GM19372 (cell line): ENCODE measurements around the gene CDR2.
"Not testable (repeated sequence)": the region's sequence is repeated elsewhere in the genome, so short reads cannot be mapped to it uniquely, and the experiment has no call there.

ENCODE experiments used
- ATAC-seq: cut with Tn5 transposase; IDR thresholded peaks from one replicate; pipeline ENCODE4 v1.9.1; 2021; ENCODE audit warnings: mild to moderate bottlenecking, low read depth, moderate library complexity; ENCODE audit not compliant: unreplicated experiment

CDR2 gene

DNA sequence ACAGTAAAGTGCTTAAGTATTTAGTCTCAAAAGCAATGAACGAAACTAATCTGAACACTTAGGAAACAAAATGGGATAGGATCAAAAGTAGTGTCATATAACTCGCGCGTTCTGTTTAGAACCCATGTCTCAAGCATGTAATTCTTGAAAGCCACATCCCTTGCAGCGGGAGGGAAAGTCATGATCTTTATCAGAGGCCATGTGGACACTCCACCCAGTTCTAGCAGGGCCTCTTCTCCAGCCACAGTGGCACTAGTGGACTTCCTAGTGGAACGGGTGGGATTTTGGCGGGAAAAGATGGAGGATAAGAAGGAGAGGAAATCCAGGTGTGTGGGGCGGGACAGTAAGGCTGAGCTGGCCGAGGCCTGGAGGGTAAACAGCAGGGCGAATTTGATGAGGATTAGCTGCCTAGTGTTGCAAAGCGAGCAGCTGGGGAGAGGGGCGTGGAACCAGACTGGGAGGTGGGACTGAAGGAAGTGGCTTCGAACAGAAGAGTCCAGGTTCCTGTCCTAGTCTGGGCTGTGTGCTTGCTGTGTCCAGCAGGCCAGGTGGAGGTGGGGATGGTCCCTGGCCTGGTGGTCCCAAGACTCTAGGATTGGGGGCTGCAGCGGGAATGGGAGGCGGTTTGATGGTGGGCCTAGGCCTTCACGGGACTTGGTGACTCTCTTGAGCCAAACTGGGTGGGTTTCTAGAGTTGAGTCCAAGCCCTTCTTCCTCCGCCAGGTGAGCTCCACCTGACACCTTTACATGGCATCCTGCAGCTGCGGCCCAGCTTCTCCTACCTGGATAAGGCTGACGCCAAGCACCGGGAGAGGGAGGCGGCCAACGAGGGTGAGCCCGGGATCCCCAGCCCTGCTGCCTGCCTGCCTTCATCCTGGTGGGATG, 61.3 kb downstream of the CDR2 start:
- no peak for ATAC-seq

DNA sequence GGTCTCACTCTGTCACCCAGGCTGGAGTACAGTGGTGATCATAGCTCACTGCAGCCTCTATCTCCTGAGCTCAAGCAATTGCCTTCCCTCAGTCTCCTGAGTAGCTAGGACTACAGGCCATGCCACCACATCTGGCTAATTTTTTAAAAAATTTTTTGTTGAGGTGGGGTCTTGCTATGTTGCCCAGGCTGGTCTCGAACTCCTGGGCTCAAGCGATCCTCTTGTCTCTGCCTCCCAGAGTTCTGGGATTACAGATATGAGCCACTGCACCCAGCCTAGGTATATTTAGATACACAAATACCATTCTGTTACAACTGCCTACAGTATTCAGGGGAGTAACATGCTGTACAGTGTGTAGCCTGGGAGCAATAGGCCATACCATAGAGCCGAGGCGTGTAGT, 62.9 kb downstream of the CDR2 start:
- no peak for ATAC-seq

- no peak for ATAC-seq
These were observed 65.4 kb downstream of the CDR2 start for GRCh38 chr16:22308824-22309520.

- ATAC-seq, result no peak
These were observed 66.6 kb downstream of the CDR2 start for GRCh38 chr16:22307838-22308237.

- ATAC-seq, result no peak
These were observed 67.6 kb downstream of the CDR2 start for GRCh38 chr16:22306788-22307187.

- ATAC-seq, result no peak
These were observed 70.0 kb downstream of the CDR2 start for GRCh38 chr16:22304411-22304810.

GRCh38 chr16:22302776-22303363, 71.5 kb downstream of the CDR2 start:
- no peak for ATAC-seq

- not testable (repeated sequence) for ATAC-seq
These were observed 73.0 kb downstream of the CDR2 start for GRCh38 chr16:22301423-22301822.

DNA sequence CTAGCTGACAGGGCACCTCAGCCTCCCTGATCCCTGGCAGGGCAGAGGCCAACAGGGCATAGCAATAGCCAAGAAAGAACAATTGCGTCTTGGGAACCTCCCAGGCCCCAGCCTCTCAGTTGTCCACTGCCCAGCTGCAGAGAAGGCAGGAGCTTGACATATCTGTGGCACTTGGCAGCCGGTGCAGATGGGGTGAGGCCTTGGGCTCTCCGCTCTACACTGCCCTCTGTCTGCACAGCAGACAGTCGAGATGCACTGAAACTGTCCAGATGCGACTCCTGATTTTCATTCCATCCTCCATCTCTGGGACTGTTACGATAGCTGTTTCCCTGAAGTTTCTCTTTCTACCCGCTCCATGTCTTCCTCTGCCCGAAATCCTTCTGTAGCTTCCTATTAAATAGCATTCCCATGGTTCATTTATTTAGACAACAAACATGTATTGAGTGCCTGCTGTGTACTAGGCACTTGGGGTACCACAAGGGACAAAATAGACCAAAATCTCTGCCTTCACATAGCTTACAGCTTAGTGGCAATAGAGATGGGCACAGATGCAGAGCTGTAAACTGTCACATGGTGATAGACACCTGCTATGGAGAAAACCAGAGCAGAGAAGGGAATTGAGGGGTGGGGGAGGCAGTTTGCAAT, 73.9 kb downstream of the CDR2 start:
- ATAC-seq, result no peak

DNA sequence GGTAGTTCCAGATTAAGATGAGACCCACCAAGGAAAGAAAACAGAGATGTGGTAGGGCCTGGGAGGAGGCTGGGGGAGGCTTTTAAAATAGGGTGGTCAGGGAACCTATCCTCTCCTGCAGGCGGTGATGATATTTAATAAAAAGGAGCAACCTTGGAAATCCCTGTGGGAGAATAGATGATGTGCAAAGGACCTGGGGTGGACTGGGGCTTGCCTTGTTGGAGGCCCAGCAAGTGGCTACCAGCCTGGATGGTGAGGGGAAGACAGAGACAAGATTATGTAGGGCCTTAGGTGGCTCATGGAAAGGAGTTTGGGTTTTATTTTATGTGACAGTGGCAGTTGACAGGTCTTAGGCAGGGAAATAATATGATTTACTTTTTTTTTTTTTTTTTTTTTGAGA, 75.4 kb downstream of the CDR2 start:
- no peak for ATAC-seq

DNA sequence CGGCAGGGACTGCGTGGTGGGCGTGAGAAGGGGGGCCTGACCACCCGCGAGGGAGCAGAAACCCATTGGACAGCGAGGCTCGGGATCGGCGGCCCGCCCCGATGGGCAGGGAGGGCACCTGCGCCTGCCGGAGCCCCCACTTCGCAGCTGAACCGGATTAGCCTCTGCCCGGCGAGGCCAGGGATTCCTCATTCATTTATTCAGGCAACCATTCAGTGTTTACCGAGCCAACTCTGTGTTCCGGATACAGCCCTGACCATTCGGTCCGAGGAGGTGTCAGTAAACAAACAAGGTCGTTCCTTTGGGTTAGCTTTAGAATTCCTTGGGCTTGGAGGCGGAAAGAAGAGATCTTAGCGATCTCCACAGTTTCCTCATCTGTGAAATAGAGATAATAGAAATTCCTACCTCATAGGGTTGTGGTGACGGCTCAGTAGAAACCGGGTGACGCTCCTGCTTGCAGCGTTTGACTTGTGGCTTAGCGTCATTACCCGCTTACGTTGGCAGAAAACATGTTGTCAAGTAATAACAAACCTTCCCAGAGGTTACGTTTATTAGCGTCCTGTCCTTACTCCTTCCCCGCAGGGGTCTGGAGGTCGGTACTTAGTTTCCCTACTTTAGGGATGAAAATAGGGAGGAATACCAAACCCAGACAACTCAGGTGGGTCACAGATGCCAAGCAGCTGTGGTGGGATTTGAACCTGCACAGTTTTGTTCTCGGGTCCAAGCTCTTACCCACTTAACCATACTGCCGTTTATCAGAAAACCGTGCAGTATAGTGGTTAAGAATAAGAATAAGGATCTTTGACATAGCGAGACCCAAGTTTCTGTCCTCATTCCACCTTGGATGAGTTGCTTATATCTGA, 76.3 kb downstream of the CDR2 start:
- no peak for ATAC-seq

GRCh38 chr16:22297114-22297870, 77.1 kb downstream of the CDR2 start, which contains the start of gene POLR3E:
POLR3E (plus strand) TSS chr16:22297409; CDS start chr16:22302969, 5,560 bp downstream.
- peak; percentile 85 for ATAC-seq

DNA sequence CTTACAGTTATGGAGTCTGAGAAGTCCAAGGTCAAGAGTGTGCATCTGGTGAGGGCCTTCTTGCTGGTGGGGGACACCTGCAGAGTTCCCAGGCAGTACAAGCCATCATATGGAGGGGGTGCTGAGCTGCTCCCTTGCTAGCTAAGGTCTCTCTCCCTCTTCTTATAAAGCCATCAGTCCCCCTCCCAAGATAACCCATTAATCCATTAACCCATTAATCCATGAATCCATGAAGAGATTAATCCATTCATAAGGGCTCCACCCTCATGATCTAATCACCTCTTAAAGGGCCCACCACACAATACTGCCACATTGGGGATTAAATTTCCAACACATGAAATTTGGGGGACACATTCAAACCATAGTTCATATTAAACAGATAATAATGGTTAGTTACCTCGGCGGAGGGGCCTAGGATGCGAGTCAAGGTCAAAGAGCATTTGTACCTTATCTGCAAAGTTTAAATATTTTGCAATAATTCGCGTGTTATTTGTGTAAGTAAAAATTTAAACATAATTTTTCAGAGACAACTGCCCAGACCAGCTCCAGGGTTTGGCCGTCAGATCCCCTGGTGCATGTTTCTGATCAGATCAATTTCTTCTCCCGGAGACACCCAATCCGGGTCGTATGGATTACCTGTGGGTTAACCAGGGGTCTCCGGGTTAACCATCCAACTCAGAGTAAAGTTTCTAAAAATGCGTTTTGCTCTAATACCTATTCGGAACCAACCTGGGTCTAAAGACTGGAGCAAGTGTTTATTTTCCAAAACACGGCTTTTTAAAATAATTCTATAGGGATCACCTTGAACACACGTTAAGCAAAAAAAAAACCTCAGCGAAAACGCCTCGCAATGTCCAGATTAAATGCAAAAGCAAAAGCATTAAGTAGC, 78.0 kb downstream of the CDR2 start:
- no peak for ATAC-seq
